H1 (cell line): ENCODE measurements around the gene SPG7. TPM values are rescaled to one million over a fixed set of nuclear protein-coding genes. Genes with fewer than 3 reads are reported as not detected.

Experiments
- CBX5 ChIP-seq: fragments of 300-800, 300-1000 bp; sonication (generic); IDR thresholded peaks from 2 replicates; pipeline ENCODE4 v1.7.1; 2016; ENCODE audit warnings: antibody characterized with exemption, low read length, low read depth
- CHD2 ChIP-seq: IDR thresholded peaks from 2 replicates; pipeline ENCODE4 v1.6.1; 2012; ENCODE audit warnings: low read length, improper control_type of control experiment
- EP300 ChIP-seq, 2 experiments: IDR thresholded peaks; 1 replicate in 1 of 2; 2 replicates in 1 of 2; pipeline ENCODE4 v1.6.1; 2011 to 2012; ENCODE audit warnings: low read depth in 2 of 2, low read length in 2 of 2, mild to moderate bottlenecking in 2 of 2, borderline replicate concordance in 1 of 2, inconsistent platforms in 1 of 2, moderate library complexity in 1 of 2
- JUN ChIP-seq: IDR thresholded peaks from 2 replicates; pipeline ENCODE4 v1.6.1; 2011; ENCODE audit warnings: low read depth, mild to moderate bottlenecking, improper control_type of control experiment, low read length
- KDM4A ChIP-seq: IDR thresholded peaks from one replicate; pipeline ENCODE4 v1.7.1; 2012; ENCODE audit warnings: low read depth, mild to moderate bottlenecking, moderate library complexity, low read length, inconsistent platforms; ENCODE audit not compliant: severe bottlenecking
- polyA plus RNA-seq, 7 experiments: library from polyadenylated mRNA; depleted of rRNA in 3 of 7; stranded (reverse) in 5 of 7; unstranded in 2 of 7; fragments of >200 nt in 5 of 7; fragments of 200-250 nt in 2 of 7; gene quantifications; 1 replicate in 5 of 7; 2 replicates in 1 of 7; 4 replicates in 1 of 7; pipeline versions ENCODE4 v1.2.1 to v1.2.3, GENCODE V29; 2011 to 2013; ENCODE audit warnings: missing spikeins in 2 of 7, mixed read lengths in 2 of 7
- total RNA-seq: library from RNA; stranded (reverse); fragmentation: NEBNext Ultra II Directional; extraction: Animal tissue kit (Norgen Biotek cat#: 25700); gene quantifications from 2 replicates; pipeline ENCODE4 v1.2.1, GENCODE V29; 2021
- TF ChIP-seq, protein P1 (sequence below): IDR thresholded peaks from 2 replicates; pipeline ENCODE4 v1.6.1; 2012; ENCODE audit warnings: inconsistent platforms

Gene SPG7
- total and polyA plus RNA-seq, 2 of the 8 experiments (the other 6 are each of a cell fraction or from before 2014, with no cell fraction given) = 72.1 to 113 TPM

DNA sequence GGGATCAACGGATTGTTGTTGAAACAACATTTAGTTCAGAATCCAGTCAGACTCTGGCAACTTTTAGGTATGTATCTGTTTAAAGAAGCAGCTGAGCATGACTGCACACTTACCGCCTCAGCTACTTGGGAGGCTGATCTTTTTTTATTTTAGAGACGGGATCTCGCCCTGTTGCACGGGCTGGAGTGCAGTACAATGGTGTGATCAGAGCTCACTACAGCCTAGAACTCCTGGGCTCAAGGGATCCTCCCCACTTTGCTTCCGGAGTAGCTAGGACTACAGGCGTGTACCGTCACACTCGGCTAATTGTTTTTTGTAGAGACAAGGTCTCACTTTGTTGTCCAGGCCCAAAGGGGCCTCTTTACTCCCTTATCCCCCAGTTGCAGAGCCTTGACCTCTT is 2.3 kb downstream of the SPG7 start (continued):
- TF ChIP-seq CBX5 (no peak), CHD2 (no peak), KDM4A (no peak), EP300 (IDR thresholded peaks at IDR 0.05; ENCODE audit: borderline replicate concordance in 1 of 2, low read depth in 2 of 2, low read length in 2 of 2) (no peak), JUN (no peak)
- TF ChIP-seq, protein P1, sequence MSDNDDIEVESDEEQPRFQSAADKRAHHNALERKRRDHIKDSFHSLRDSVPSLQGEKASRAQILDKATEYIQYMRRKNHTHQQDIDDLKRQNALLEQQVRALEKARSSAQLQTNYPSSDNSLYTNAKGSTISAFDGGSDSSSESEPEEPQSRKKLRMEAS = no peak
